ENCODE data around the gene SKIC8.

GRCh38 chr15:78291698-78292097 lies 7.7 kb downstream of the SKIC8 start:
- TF ChIP-seq CTCF (IDR thresholded peaks at IDR 0.05; ENCODE audit: low read length) (no peak), EZH2 (IDR thresholded peaks at IDR 0.05; ENCODE audit: borderline replicate concordance, low read length) (no peak)

Measured in OCI-LY1 (cell line).